ENCODE results near the gene PLAC1.

The PLAC1 gene

GRCh38 chrX:134592303-134592702 lies 66.0 kb downstream of the PLAC1 start:
- TF ChIP-seq, protein P1, sequence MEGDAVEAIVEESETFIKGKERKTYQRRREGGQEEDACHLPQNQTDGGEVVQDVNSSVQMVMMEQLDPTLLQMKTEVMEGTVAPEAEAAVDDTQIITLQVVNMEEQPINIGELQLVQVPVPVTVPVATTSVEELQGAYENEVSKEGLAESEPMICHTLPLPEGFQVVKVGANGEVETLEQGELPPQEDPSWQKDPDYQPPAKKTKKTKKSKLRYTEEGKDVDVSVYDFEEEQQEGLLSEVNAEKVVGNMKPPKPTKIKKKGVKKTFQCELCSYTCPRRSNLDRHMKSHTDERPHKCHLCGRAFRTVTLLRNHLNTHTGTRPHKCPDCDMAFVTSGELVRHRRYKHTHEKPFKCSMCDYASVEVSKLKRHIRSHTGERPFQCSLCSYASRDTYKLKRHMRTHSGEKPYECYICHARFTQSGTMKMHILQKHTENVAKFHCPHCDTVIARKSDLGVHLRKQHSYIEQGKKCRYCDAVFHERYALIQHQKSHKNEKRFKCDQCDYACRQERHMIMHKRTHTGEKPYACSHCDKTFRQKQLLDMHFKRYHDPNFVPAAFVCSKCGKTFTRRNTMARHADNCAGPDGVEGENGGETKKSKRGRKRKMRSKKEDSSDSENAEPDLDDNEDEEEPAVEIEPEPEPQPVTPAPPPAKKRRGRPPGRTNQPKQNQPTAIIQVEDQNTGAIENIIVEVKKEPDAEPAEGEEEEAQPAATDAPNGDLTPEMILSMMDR (IDR thresholded peaks at IDR 0.05; ENCODE audit: borderline replicate concordance, insufficient read depth, low read depth, low read length), result no peak
- H3K4me3 ChIP-seq (ENCODE audit: low read depth, low read length), result no peak overlapping the region

DNA sequence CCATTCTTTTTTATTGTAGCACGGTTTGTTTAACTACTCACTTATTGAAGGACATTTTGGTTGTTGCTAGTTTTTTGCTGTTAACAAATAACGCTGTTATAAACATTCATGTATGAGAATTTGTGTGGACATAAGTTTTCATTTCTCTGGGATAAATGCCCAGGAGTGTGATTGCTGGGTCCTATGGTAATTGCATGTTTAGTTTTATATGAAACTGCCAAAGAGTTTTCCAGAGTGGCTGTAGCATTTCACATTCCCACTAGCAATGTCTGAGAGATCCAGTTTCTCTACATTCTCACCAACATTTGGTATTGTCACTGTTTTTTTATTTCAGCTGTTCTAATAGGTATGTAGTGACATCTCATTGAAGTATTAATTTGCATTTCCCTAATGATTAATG lies 66.8 kb downstream of the PLAC1 start:
- TF ChIP-seq, protein P1 (IDR thresholded peaks at IDR 0.05; ENCODE audit: borderline replicate concordance, insufficient read depth, low read depth, low read length), result no peak
- no peak overlapping the region for H3K4me3 ChIP-seq (ENCODE audit: low read depth, low read length)

DNA sequence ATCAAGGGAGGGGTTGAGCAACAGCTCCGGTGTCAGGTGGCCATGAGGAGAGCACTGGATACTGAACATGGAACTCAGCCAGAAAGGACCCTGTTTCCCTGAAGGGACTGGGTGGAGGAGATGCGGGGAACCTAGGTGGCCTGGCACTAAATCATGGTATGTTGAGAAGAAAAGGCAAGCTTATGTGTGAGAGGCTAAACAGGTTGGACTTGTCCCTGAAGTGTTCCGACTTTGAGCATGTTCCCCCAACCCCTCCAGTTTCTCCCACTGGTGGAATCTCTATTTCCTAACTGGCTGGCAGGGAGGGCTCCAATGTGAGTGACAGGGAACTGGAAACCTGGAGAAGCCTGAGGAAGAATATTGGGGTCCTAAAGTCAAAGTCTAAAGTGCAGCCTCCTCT lies 69.5 kb downstream of the PLAC1 start:
- H3K4me3 ChIP-seq (ENCODE audit: low read depth, low read length), result no peak overlapping the region
- TF ChIP-seq, protein P1 (IDR thresholded peaks at IDR 0.05; ENCODE audit: borderline replicate concordance, insufficient read depth, low read depth, low read length), result no peak

- TF ChIP-seq, protein P1 (IDR thresholded peaks at IDR 0.05; ENCODE audit: borderline replicate concordance, insufficient read depth, low read depth, low read length), result no peak
- no peak overlapping the region for H3K4me3 ChIP-seq (ENCODE audit: low read depth, low read length)
These were observed 77.4 kb downstream of the PLAC1 start for GRCh38 chrX:134580907-134581306.

GRCh38 chrX:134573683-134574035 lies 84.6 kb downstream of the PLAC1 start:
- H3K4me3 ChIP-seq (ENCODE audit: low read depth, low read length), result no peak overlapping the region
- TF ChIP-seq, protein P1 (IDR thresholded peaks at IDR 0.05; ENCODE audit: borderline replicate concordance, insufficient read depth, low read depth, low read length), result no peak

GRCh38 chrX:134572816-134573682 lies 85.2 kb downstream of the PLAC1 start:
- H3K4me3 ChIP-seq (ENCODE audit: low read depth, low read length), result no peak overlapping the region
- TF ChIP-seq, protein P1 (IDR thresholded peaks at IDR 0.05; ENCODE audit: borderline replicate concordance, insufficient read depth, low read depth, low read length), result no peak

DNA sequence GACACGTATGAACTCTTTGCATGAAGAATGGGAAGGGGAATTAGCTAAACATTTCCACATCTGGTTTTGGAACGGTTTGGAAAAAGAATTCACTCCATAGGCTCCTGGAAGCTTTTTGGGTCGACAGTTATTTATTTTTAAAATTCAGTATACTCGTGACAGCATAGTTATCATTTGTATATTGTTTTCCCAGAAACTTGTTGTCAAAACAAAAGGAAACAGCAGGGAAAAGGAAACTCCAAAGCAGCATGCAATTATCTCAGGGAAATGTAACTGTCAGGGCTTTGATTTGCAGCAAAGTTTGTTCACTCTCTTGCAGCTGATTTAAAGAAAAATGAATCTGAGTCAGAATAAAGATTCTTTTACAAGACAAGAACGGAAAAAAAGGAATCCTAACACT lies 86.5 kb downstream of the PLAC1 start:
- TF ChIP-seq, protein P1 (IDR thresholded peaks at IDR 0.05; ENCODE audit: borderline replicate concordance, insufficient read depth, low read depth, low read length), result no peak
- H3K4me3 ChIP-seq (ENCODE audit: low read depth, low read length), result no peak overlapping the region

Data from GM12875 (cell line).